Psoas muscle (tissue), 8 donors: ENCODE results near the gene PLGRKT. TPM values are rescaled to one million over a fixed set of nuclear protein-coding genes. Genes with fewer than 3 reads are reported as not detected.

Source experiments
- ATAC-seq, 4 donors: fragments of 200-7000 bp; cut with Tn5 transposase; one replicate each; pipeline ENCODE4 v1.9.1; 2020; ENCODE audit warnings: moderate library complexity in 3 of 4, mild to moderate bottlenecking in 2 of 4
- DNase-seq, 2 donors: peaks; one replicate each; pipeline ENCODE4 v3.0.0-alpha.2; 2020
- H3K27ac ChIP-seq: fragments of 200-600 bp; one replicate; pipeline ENCODE4 v1.8.0; 2022
- H3K27me3 ChIP-seq, 3 donors: fragments of 200-600 bp in 1 of 3; one replicate each; pipeline versions ENCODE4 v1.6.1 to v1.8.0; 2013 to 2022; ENCODE audit warnings: low read length in 2 of 3, mild to moderate bottlenecking in 2 of 3, moderate library complexity in 1 of 3; ENCODE audit not compliant: insufficient read depth in 3 of 3
- H3K36me3 ChIP-seq, 2 donors: fragments of 200-600 bp in 1 of 2; one replicate each; pipeline versions ENCODE4 v1.6.1 to v1.8.0; 2013 to 2022; ENCODE audit warnings: low read depth in 1 of 2, mild to moderate bottlenecking in 1 of 2, moderate library complexity in 1 of 2; ENCODE audit not compliant: insufficient read depth in 1 of 2
- H3K4me1 ChIP-seq: fragments of 200-600 bp; one replicate; pipeline ENCODE4 v1.8.0; 2022
- H3K4me3 ChIP-seq: fragments of 200-600 bp; one replicate; pipeline ENCODE4 v1.8.0; 2022; ENCODE audit warnings: mild to moderate bottlenecking
- H3K9me3 ChIP-seq: fragments of 200-600 bp; one replicate; pipeline ENCODE4 v1.8.0; 2022
- WGBS, 3 donors: extraction: QIAGEN DNeasy Blood & Tissue Kit; methylation state at CpG; one replicate each; pipeline versions ENCODE4 v1.1.6 to v1.1.7; 2013; 5-methylcytosine and 5-hydroxymethylcytosine counted together
- intact Hi-C, 2 donors: fragments of 100-400 bp; cut with DNase I; formaldehyde crosslinking; loops; one replicate each; pipeline versions ENCODE4 v1.11.0 to v1.14.2; 2022
- polyA plus RNA-seq, 3 donors: library from polyadenylated mRNA; stranded (reverse); fragments of 200-250 nt; gene quantifications; one replicate each; pipeline ENCODE4 v1.2.3, GENCODE V29; 2013
- total RNA-seq, 4 donors: library from RNA; stranded (reverse); fragmentation: NEBNext Ultra II Directional in 2 of 4; extraction: Animal tissue kit (Norgen Biotek cat#: 25700) in 2 of 4; gene quantifications; one replicate each; pipeline versions ENCODE4 v1.2.1 to v1.2.4, GENCODE V29; 2021 to 2023
- TF ChIP-seq, protein P1 (sequence below): fragments of 200-600 bp; IDR thresholded peaks from one replicate; pipeline ENCODE4 v1.8.0; 2022; ENCODE audit warnings: antibody characterized with exemption
- donor health status: healthy with polysubstance abuse.
- donor health status: DM: no; HTN: no; CAD: no; lungs with moderate emphysema.
- donor health status: Bipolar disorder and iron deficiency.
- donor health status: healthy.
- donor health status: DM: yes; HTN: yes; CAD: no.
- donor health status: DM: no; HTN: no; CAD: no.
- donor health status: DM: no; HTN: no; CAD: no.
- donor health status: DM: yes; HTN: yes; CAD: no.

PLGRKT gene
- total and polyA plus RNA-seq, 7 donors = 21.4 to 50.4 (median 26.4) TPM

- Histone ChIP-seq H3K36me3 (no peaks in the 10 kb centered on the region), H3K9me3 (peaks cover 19% of the 10 kb centered on the region), H3K27ac (no peak overlapping the region), H3K4me3 (no peak overlapping the region), H3K4me1 (no peaks in the 10 kb centered on the region), H3K27me3 (no peaks in the 10 kb centered on the region)
- WGBS, 3 donors = 52 to 69% (median 69%) methylated on average over 4 of the region's 4 CpGs
- TF ChIP-seq, protein P1, sequence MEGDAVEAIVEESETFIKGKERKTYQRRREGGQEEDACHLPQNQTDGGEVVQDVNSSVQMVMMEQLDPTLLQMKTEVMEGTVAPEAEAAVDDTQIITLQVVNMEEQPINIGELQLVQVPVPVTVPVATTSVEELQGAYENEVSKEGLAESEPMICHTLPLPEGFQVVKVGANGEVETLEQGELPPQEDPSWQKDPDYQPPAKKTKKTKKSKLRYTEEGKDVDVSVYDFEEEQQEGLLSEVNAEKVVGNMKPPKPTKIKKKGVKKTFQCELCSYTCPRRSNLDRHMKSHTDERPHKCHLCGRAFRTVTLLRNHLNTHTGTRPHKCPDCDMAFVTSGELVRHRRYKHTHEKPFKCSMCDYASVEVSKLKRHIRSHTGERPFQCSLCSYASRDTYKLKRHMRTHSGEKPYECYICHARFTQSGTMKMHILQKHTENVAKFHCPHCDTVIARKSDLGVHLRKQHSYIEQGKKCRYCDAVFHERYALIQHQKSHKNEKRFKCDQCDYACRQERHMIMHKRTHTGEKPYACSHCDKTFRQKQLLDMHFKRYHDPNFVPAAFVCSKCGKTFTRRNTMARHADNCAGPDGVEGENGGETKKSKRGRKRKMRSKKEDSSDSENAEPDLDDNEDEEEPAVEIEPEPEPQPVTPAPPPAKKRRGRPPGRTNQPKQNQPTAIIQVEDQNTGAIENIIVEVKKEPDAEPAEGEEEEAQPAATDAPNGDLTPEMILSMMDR = no peak
- ATAC-seq = no peak
- DNase-seq = no peak
- intact Hi-C loops = no loop called here
Measured at GRCh38 chr9:5315187-5315923, 122.4 kb downstream of the PLGRKT start.

DNA sequence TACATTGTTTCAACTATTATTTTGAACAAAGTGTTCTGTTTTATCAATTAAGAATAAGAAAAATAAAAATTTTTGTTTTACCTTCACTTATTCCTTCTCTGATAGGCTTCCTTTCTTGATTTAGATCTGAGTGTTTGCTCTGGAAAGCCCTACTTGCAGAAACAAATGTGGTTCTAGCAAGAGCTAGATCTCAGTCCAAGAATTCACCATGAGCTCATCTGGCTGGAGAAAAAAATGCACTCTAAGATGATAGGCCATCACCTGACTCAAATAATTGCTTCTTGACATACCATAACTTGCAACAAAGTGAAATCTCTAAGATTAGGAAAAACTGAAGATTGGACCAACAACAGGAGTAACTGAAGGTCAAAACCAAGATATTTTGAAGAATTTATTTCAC is 126.9 kb downstream of the PLGRKT start:
- no peaks in the 10 kb centered on the region for H3K36me3 ChIP-seq
- no peaks in the 10 kb centered on the region for H3K4me1 ChIP-seq
- DNase-seq (no peak), ATAC-seq (no peak)
- H3K4me3 ChIP-seq = no peak overlapping the region
- H3K9me3 ChIP-seq = peaks cover 10% of the 10 kb centered on the region
- TF ChIP-seq, protein P1 = no peak
- intact Hi-C loops = no loop called here
- H3K27ac ChIP-seq = no peak overlapping the region
- H3K27me3 ChIP-seq = no peaks in the 10 kb centered on the region

Other genes starting within 250 kb of the PLGRKT start
- not detected for gene INSL4, start 206.5 kb downstream of the PLGRKT start, total RNA-seq
- gene INSL4, start 206.5 kb downstream of the PLGRKT start, polyA plus RNA-seq = under 1 TPM in 2 of 3 donors, not detected in 1; 0.01 to 0.04 TPM
- not detected for gene RLN2, start 133.2 kb downstream of the PLGRKT start, total RNA-seq
- under 1 TPM in 1 of 3 donors, not detected in 2; 0.17 TPM for gene RLN2, start 133.2 kb downstream of the PLGRKT start, polyA plus RNA-seq
- gene RLN1, start 98.0 kb downstream of the PLGRKT start, total RNA-seq = under 1 TPM in 1 of 4 donors, not detected in 3; 0.29 TPM
- gene RLN1, start 98.0 kb downstream of the PLGRKT start, polyA plus RNA-seq = under 1 TPM in 2 of 3 donors, not detected in 1; 0.06 to 0.20 TPM
- 1 to 10 TPM in 3 of 4 donors, under 1 TPM in 1; 0.93 to 4.6 (median 2.1) TPM for gene CD274, start 12.6 kb upstream of the PLGRKT start, total RNA-seq
- 1 to 10 TPM in 2 of 3 donors, under 1 TPM in 1; 0.69 to 3.3 (median 2.5) TPM for gene CD274, start 12.6 kb upstream of the PLGRKT start, polyA plus RNA-seq
- 1 to 10 TPM in 1 of 4 donors, under 1 TPM in 3; 0.50 to 1.3 (median 0.86) TPM for gene PDCD1LG2, start 72.6 kb upstream of the PLGRKT start, total RNA-seq
- gene PDCD1LG2, start 72.6 kb upstream of the PLGRKT start, polyA plus RNA-seq = under 1 TPM; 0.29 to 0.62 (median 0.38) TPM
- 10 to 100 TPM; 10.9 to 28.6 (median 13.8) TPM for gene RIC1, start 191.2 kb upstream of the PLGRKT start, total RNA-seq
- gene RIC1, start 191.2 kb upstream of the PLGRKT start, polyA plus RNA-seq = 10 to 100 TPM in 1 of 3 donors, 1 to 10 TPM in 2; 6.8 to 18.7 (median 8.8) TPM